Fibroblast of mammary gland (primary cell): ENCODE measurements around the gene CDH23.

Experiments
- DNase-seq: peaks from one replicate; pipeline ENCODE4 v3.0.0-alpha.2; 2010; ENCODE audit warnings: low read depth
- H3K4me3 ChIP-seq: 2 replicates; pipeline ENCODE4 v1.5.1; 2011; ENCODE audit warnings: low read depth, mild to moderate bottlenecking, low read length, moderate library complexity; ENCODE audit not compliant: control insufficient read depth
- CTCF ChIP-seq: conservative IDR thresholded peaks from 2 replicates; pipeline ENCODE4 v1.5.1; 2011; ENCODE audit warnings: low read depth, low read length, inconsistent platforms; ENCODE audit not compliant: control insufficient read depth, insufficient read depth

The CDH23 gene

DNA sequence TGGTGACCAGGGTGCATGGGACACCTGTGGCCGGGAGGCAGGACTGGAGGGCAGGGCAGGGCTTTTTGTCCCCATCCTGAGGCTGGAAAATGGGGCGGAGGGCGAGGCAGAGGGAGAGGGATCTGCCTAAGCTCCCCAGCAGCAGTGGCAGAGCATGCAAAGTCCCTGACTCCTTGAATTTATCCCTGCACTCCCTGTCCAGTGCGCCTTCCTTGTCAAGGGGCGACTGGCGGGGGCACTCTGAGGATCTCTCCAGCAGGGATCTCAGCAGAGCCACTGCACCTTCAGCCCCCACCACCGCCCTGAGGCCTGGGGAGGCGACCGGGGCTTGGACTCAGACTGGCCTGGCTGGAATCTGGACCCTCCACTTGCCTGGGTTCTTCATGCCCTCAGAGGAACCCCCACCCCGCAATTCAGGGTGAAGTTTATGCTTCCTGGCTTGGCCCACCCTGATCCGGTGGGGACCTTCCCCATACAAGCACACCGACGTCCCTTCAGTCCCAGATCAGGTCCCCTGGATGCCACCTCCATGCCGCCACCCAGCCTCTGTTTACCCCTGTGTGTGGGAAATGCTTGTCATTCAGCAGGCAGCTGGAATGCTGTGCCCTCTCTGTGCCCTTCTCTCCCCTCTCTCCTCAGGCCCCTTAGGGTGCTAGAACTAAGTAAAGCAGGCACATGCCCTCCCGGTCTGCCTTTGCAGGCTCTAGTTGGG lies 46.3 kb downstream of the CDH23 start:
- no peak overlapping the region for H3K4me3 ChIP-seq
- no peak for DNase-seq
- TF ChIP-seq CTCF: no peak

- TF ChIP-seq CTCF: no peak
- DNase-seq: no peak
- H3K4me3 ChIP-seq: no peak overlapping the region
These were observed 47.0 kb downstream of the CDH23 start for GRCh38 chr10:71443676-71444075.

- H3K4me3 ChIP-seq: no peak overlapping the region
- DNase-seq: no peak
- no peak for TF ChIP-seq CTCF
These were observed 47.7 kb downstream of the CDH23 start for GRCh38 chr10:71444284-71445054.

GRCh38 chr10:71447676-71448075 lies 51.0 kb downstream of the CDH23 start:
- no peak for TF ChIP-seq CTCF
- DNase-seq: no peak
- H3K4me3 ChIP-seq: no peak overlapping the region

DNA sequence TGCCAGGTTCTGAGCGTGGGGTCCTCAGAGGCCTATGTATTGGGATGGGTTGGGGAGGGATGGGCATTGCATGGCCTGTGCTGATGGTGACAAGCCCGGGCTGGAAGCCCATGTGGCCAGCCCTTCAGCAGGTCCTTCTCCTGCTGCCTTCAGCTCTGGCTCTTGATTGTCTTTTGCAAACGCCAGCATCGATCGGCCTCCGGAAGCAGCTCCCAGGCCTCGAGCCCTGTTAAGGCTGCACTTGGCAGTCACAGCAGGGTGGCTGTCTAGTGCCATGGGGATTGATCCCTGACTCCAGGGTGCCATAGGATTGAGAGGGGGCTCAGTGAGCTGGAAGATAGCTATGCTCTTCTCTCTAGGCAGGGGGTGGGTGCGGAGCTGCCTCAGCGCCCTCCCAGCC lies 51.4 kb downstream of the CDH23 start:
- no peak overlapping the region for H3K4me3 ChIP-seq
- TF ChIP-seq CTCF: no peak
- DNase-seq: no peak

DNA sequence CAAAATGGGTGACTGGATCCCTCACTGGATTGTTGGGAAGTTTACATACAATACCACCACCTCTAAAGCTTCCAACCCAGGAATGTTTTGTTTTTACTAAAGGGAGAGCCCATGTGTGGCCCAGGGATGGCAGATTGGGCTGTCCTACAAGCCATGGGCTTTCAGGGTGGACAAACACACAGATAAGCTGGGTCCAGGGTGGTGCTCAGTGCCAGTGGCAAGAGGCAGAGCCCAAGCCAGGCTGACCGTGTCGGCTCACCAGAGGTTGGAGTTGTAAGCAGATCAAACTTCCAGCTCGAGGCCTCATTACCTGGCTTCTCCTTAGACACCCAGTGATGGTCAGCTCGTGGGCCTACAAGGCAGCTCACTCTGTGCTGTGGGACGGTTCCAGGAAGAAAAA lies 52.3 kb downstream of the CDH23 start:
- H3K4me3 ChIP-seq: no peak overlapping the region
- no peak for DNase-seq
- no peak for TF ChIP-seq CTCF
